SH-SY5Y (cell line): ENCODE data around the gene MPP1.

Experiments used
- GATA2 ChIP-seq: IDR thresholded peaks from 2 replicates; pipeline ENCODE4 v1.6.1; 2011; ENCODE audit warnings: mild to moderate bottlenecking, low read depth, low read length
- GATA3 ChIP-seq: IDR thresholded peaks from 2 replicates; pipeline ENCODE4 v1.6.1; 2011; ENCODE audit warnings: low read depth, mild to moderate bottlenecking, low read length, moderate library complexity

MPP1 gene

DNA sequence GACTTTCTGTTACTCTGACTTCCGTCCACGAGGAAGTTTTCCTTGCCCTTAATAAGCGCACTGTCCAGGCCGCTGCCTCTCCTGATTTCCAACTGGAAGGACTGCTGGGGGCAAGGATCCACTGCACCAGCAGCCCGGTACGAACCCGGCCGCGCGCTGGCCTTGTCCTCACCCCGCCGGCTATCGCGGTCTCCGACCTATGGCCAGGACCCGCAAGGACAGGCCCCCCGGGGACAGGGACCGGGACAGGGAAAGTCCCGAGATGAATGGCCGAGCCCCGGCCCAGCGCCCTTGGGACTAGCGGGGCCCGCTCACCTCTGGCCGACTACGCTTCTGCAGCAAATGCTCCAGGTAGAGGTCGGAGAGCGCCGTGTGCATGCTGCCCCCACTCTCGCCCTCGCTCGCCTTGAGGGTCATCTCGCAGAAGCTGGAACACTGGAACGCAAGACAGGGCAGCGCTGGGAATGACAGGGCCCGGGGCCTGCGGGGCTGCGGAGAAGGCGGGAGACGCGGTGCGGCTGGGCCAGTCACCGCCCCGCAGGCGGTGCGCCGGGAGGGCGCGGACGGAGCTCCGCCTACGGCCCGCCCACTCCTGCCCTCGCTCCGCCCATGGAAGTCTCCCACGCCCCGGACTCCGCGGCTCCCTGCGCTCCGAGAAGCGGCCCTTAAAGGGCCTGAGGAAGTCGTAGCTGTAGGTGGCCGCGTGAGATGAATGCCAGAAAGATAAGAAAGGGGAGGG is at the start of gene MPP1:
MPP1 (minus strand) TSS at position 529 of the 739 bp plus-strand sequence; CDS start at position 417, 112 bp downstream.
- TF ChIP-seq GATA2 = no peak
- no peak for TF ChIP-seq GATA3

DNA sequence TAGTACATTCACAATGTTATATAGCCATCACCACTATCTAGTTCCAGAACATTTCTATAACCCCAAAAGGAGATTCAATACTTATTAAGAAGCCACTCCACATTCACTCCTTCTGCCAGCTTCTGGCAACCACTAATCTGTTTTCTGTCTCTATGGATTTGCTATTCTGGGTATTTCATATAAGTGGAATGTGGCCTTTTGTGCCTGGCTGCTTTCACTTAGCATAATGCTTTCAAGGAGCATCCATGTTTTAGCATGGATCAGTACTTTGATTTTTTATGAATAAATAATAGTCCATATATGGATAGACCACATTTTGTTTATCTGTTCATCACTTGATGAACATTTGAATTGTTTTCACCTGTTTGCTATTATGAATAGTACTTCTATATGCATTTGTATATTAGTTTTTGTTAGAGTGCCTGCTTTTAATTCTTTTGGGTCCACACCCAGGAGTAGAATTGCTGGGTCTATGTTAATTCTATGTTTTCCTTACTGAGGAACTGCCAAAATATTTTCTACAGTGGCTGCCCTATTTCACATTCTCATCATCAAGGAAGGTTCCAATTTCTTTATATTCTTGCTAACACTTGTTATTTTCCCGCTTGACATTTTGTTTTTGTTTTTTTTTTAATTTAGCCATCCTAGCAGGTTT is 45.8 kb upstream of the MPP1 start:
- no peak for TF ChIP-seq GATA3
- TF ChIP-seq GATA2 = no peak

DNA sequence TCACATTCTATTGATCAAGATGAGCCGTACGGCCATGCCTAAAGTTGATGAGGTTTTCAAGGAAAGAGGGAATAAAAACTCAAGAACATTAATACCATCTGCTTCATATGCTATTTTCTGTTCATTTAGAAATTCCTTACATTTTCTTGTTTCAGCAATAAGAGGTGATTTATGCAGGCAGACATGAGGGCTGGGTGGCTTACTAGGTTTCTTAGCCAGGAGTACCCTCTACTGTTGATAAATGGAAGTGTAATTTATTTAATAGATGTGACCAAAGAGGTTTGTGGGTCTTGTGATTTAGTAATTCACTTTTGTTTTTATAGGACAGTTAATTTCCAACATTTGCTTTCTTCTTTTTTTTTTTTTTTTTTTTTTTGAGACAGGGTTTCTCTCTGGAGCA is 35.6 kb upstream of the MPP1 start:
- TF ChIP-seq GATA2 (no peak), GATA3 (no peak)

DNA sequence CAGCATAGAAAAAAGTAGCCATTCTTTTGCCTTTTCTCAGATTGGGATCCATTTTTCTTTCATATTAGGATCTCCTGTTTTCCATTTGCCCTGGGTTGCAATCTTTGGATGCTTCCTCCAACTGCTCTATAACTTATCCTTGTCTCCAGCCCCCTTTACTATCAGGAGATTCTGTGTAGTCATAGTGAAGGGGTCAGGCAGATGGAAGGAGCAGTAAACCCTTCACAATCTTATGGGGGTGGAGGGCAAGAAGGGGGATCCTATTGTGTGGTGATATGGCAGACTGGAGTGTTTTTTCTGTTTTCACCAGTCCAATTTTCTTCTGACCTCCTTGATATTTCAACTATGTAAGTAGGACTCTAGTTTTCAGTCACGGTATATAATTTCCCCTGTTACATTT is 30.9 kb upstream of the MPP1 start:
- no peak for TF ChIP-seq GATA3
- TF ChIP-seq GATA2 = no peak

DNA sequence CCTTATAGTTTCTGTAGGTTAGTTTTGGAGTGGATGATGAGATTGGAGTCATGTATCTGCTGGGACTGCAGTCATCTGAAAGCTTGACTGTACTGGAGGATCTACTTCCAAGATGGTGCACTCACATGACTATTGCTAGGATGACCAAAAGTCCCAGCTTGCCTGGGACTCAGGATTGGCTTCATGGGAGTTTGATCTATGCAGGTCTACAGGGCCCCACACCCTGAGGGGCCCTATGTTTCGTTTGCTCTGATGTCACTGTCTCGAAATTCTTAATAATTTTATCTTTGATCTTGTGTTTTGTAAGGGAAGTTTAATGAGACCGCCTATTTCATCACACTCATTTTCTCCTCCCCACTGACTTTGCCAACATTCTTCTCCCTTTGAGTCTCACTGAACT is 29.3 kb upstream of the MPP1 start, which contains the start of gene SMIM9:
SMIM9 (minus strand) TSS at position 101 of the 400 bp plus-strand sequence. CDS start 3,806 bp downstream, outside the sequence.
- TF ChIP-seq GATA3 (no peak), GATA2 (no peak)

DNA sequence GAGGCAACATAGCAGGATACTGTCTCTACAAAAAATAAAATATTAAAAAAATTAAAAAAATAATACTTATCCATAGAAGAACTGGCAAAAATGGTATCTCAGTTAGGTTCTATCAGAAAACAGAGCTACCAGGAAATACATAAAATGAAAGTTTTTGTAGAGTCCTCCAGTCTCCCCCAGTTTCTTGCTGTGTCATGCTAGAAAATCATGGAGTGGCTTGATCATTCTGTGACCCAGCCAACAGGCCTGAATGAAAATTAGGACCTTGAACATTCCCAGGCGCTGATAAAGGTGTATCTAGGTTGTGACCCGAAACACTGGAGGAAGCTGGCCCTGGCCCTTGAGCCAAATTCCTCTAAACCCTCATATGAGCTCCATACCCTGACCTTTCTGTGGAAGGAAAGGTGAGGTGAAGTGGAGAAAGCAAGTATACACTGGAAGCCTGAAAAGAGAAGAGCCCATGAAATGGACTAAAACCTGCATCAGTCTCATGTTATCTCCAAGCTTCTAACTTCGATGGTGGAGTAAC is 28.5 kb upstream of the MPP1 start:
- TF ChIP-seq GATA2 (no peak), GATA3 (no peak)

DNA sequence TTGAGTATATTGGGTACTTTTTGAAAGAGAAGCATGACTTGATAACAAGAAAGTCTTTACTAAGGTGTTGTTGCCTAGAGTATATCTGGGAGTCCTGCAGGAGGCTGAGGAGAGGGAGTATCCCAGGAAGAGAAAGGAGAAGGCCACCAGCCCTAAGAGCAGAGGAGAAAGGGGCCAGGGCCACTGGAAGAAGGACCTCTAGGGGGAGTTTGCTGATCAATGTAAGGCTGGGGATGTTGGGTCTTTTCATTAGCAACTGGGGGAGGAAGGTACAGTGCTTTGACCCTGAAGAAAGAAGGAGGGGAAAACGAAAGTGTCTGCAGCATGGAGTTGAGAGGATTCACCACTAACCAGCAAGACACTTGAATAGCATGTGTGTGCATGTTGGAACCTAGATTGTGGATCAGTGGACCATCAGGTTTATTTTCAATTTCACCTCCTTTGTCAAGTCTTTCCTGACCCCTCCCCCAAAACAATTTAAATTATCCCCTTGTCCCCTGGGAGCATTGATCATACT is 24.7 kb upstream of the MPP1 start:
- TF ChIP-seq GATA2 (no peak), GATA3 (no peak)

DNA sequence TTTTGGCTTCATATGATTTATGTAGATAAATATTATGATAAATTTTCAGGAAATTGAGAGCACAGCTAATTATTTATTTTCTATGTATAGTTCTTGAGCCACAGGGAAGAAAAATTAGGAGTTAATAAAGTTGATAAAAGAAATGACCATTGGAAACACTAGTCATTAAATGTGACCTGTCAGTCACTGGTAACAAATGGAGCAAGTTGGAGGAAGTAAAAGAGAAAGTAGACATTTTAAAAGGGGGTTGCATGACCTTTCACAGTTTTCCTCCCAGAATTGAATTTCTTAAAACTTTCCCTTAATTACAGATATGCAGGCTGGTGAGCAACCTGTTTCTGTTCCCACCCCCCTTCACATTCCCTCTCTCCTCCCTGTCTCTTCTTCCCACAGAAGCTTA is 23.8 kb upstream of the MPP1 start:
- TF ChIP-seq GATA2 (no peak), GATA3 (no peak)

DNA sequence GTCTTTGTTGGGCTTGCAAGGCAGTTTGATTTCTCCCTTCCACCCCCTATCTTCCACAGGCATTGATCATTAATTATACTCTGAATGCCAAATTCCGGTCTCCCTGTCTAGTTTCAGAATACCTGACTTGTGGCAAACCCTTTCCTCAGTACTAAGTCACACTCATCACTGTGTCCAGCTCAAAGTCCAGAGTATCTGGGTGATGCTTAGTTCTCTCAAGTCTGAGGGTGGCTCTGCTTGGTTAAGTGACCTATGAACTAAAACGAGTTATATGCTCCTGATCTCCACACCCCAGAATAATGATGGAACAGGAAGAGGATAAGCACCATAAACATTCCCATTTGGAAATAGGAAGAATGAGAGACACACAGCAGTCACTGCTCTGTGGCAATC is 22.7 kb upstream of the MPP1 start:
- no peak for TF ChIP-seq GATA2
- TF ChIP-seq GATA3 = no peak

DNA sequence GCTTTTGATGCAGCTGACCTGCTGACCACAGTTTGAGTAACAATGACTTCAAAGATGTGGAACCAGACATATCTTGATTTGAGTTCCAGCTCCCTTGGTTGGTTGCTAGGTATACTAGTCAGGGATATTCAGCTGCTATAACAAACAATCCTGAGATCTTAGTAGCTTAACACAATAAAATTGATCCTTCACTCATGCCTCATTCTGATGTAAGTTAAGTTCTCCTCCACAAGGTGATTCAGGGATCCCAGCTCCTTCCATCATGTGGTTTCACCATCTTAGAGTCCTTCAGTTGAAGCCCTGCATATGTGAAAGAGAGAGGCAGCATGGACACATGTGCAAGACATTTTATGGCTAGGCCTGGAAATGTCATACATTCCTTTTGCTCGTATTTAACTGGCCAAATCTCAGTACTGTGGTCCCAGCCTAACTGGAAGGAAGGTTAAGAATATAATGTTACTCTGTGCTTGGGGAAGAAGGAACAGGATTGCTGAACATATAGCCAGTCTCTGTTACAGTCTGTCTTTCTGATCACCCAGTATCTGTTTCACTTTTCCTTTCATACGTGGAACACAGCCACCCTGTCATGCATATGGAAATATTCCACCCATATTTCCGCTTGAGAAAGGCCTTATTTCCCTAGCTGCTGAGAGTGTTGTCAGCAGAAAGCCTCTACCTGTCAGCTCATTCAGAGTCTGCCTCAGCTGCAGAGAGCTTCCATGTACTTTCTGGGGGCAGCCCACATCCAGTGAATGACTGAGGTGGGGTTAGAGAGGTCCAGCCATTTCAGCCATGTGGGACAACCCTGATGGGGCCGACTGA is 22.1 kb upstream of the MPP1 start:
- TF ChIP-seq GATA2 (no peak), GATA3 (no peak)

DNA sequence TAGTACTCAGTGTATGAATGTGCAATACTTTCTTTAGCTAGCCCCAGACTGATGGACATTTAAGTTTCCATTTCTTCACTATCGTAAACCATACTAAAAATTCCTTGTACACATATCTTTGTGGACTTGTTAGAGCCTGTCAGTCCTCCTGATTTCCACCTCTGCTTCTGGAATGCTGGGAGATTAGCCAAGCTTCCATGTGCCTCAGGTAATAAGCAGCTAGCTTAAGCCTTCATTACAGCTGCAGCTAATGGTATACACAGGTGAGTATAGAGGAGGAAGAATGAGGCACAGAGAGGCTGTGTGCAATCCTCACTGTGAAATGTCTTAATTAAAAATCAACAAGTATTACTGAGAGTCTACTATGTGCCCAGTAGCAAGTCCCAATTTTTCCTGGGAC is 19.4 kb upstream of the MPP1 start:
- no peak for TF ChIP-seq GATA3

DNA sequence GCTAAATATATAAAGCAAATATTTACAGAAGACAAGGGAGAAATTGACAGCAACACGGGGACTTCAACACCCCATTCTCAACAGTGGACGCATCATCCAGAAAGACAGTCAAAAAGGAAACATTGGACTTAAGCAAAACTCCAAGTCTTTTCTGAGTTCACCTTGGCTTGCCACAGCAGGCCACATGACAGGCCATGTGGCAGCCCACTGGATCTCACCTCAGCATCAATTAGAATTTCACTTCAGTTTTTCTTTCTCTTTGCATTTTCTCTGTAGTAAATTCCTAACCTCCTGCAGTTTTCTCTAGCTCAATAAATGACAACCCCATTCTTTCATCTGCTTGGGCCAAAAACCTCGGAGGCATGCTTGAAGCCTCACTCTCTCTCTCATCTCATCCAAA is 16.7 kb upstream of the MPP1 start:
- TF ChIP-seq GATA3 = no peak
- TF ChIP-seq GATA2 = no peak

DNA sequence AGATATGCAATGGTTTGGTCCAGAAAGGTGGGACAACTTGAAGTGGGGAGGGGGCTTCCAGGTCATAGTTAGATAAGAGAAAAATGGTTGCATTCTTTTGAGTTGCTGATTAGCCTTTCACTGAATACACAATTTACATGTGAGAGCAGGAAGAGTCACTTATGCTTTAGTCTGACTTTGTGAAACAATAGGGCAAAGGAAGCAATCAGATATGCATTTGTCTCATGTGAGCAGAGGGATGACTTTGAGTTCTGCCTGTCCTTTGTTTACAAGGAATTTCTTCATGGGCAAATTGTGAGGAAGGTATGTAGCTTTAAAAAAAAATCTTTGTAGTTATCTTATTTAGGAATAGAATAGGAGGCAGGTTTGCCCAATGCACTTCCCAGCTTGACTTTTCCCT is 16.2 kb upstream of the MPP1 start:
- TF ChIP-seq GATA3 (no peak), GATA2 (no peak)

DNA sequence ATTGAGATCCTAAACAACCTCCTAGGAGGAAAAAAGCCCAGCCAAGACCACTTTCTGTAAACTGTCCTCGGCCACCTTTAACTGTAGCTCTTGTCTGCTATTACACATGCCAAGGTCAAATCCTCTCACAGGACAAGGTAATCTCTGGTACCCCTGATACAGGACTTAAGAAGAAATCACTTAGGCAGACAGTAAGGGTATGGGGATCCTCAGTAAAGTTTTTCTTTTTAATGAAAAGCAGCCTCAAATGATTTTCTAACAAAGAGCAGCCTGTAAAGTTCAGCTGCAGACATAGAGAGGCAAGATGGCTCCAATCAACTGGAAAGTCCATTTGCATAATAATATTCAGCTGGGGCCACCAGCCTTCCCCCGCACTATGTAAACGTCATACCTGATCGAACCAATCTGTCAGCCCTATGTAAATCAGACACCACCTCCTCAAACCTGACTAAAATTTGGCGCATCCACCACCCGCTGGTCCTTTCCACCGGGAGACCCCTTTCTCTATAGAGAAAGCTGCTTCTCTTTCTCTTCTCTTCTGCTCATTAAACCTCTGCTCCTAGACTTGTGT is 14.6 kb upstream of the MPP1 start:
- no peak for TF ChIP-seq GATA3
- no peak for TF ChIP-seq GATA2
